Caco-2 (cell line): Measurements from ENCODE around the gene NUTM2F. TPM values are rescaled to one million over a fixed set of nuclear protein-coding genes. Genes with fewer than 3 reads are reported as not detected.
"Not testable (repeated sequence)": the region's sequence is repeated elsewhere in the genome, so short reads cannot be mapped to it uniquely, and the experiment has no call there.

Experiments used
- BruUV-seq: library from RNA; stranded (reverse); fragments of 400-500 nt; replicated peaks from 2 replicates; lab custom pipeline; 2021; lab: Mats Ljungman, UMichigan
- CTCF ChIA-PET: fragments of 300-600 bp; sonication (Branson Sonifier 250); formaldehyde crosslinking; loops from one replicate; lab custom pipeline; 2022; ENCODE audit warnings: antibody characterized with exemption; lab: Charles Lee
- POLR2A ChIA-PET: fragments of 300-600 bp; sonication (Branson Sonifier 250); formaldehyde crosslinking; loops from one replicate; lab custom pipeline; 2022; ENCODE audit warnings: antibody characterized with exemption; lab: Charles Lee
- DNase-seq, 2 experiments: peaks; one replicate each; pipeline versions ENCODE4 v3.0.0 to v3.0.0-alpha.2; 2020 to 2022
- H3K27me3 ChIP-seq: replicated peaks from 2 replicates; pipeline ENCODE4 v1.6.0; 2011; ENCODE audit warnings: low read length; ENCODE audit not compliant: control insufficient read depth, insufficient read depth
- H3K36me3 ChIP-seq: 2 replicates; pipeline ENCODE4 v1.5.1; 2011; ENCODE audit warnings: low read length; ENCODE audit not compliant: control insufficient read depth, insufficient read depth
- H3K4me1 ChIP-seq: fragments of 250-450 bp; sonication (Bioruptor Pico); 2 replicates; pipeline ENCODE4 v1.5.1; 2020; ENCODE audit warnings: mild to moderate bottlenecking
- H3K4me3 ChIP-seq: 2 replicates; pipeline ENCODE4 v1.5.1; 2011; ENCODE audit warnings: low read depth, mild to moderate bottlenecking, control low read depth, low read length
- H3K9me3 ChIP-seq: fragments of 250-450 bp; sonication (Bioruptor Pico); 2 replicates; pipeline ENCODE4 v1.5.1; 2020; ENCODE audit warnings: mild to moderate bottlenecking, moderate library complexity
- H3K27ac Mint-ChIP-seq: one replicate; pipeline ENCODE4 v1.8.0; 2022; ENCODE audit warnings: mixed read lengths; ENCODE audit not compliant: unreplicated experiment
- H3K27me3 Mint-ChIP-seq: one replicate; pipeline ENCODE4 v1.8.0; 2022; ENCODE audit warnings: mixed read lengths; ENCODE audit not compliant: insufficient read depth, unreplicated experiment
- H3K36me3 Mint-ChIP-seq: one replicate; pipeline ENCODE4 v1.8.0; 2022; ENCODE audit warnings: mild to moderate bottlenecking, mixed read lengths; ENCODE audit not compliant: insufficient read depth, unreplicated experiment
- H3K4me1 Mint-ChIP-seq: one replicate; pipeline ENCODE4 v1.8.0; 2022; ENCODE audit warnings: low read depth, mixed read lengths; ENCODE audit not compliant: unreplicated experiment
- H3K4me3 Mint-ChIP-seq: one replicate; pipeline ENCODE4 v1.8.0; 2022; ENCODE audit warnings: mild to moderate bottlenecking, moderate library complexity, mixed read lengths; ENCODE audit not compliant: unreplicated experiment
- H3K9me3 Mint-ChIP-seq: one replicate; pipeline ENCODE4 v1.8.0; 2022; ENCODE audit warnings: mixed read lengths; ENCODE audit not compliant: unreplicated experiment
- intact Hi-C: fragments of 100-400 bp; cut with micrococcal nuclease; formaldehyde crosslinking; loops from one replicate; pipeline ENCODE4 v1.10.0; 2022; ENCODE audit not compliant: unreplicated experiment
- total RNA-seq: library from RNA; stranded (reverse); gene quantifications from 2 replicates; pipeline ENCODE4 v1.2.3, GENCODE V29; 2022

The NUTM2F gene
- total RNA-seq, 1 experiment from 2014 or later: not detected

- H3K36me3 Mint-ChIP-seq, H3K4me1 ChIP-seq, BruUV-seq, H3K36me3 ChIP-seq, DNase-seq, H3K27me3 ChIP-seq, H3K27ac Mint-ChIP-seq, H3K9me3 Mint-ChIP-seq, POLR2A ChIA-PET, H3K4me1 Mint-ChIP-seq, H3K27me3 Mint-ChIP-seq, H3K4me3 Mint-ChIP-seq, H3K9me3 ChIP-seq, intact Hi-C loops, H3K4me3 ChIP-seq, CTCF ChIA-PET: not testable (repeated sequence)
Measured at GRCh38 chr9:94357158-94357557, 28.7 kb upstream of the NUTM2F start.

DNA sequence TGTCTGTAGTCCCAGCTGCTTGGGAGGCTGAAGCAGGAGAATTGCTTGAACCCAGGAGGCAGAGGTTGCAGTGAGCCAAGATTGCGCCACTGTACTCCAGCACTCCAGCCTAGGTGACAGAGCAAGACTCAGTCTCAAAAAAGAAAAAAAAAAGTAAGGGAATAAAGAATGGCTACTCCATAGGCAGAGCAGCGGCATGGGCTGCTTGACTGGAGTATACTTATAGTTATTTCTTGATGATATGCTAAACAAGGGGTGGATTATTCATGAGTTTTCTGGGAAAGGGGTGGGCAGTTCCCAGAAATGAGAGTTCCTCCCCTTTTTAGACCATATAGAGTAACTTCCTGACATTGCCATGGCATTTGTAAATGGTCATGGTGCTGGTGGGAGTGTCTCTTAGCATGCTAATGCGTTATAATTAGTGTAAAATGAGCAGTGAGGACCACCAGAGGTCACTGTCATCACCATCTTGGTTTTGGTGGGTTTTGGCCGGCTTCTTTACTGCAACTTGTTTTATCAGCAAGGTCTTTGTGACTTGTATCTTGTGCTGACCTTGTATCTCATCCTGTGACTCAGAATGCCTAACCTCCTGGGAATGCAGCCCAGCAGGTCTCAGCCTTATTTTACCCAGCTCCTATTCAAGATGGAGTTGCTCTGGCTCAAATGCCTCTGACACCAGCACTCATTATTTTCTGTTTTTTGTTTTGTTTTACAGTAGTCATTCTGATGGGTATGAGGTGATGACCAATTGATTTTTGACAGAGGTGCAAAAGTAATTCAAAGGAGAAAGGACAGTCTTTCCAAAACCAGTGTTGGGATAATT, 23.7 kb upstream of the NUTM2F start:
- H3K4me1 ChIP-seq, H3K4me1 Mint-ChIP-seq, DNase-seq, BruUV-seq, H3K9me3 ChIP-seq, H3K36me3 Mint-ChIP-seq, H3K27me3 ChIP-seq, H3K27ac Mint-ChIP-seq, intact Hi-C loops, H3K4me3 Mint-ChIP-seq, POLR2A ChIA-PET, H3K36me3 ChIP-seq, CTCF ChIA-PET, H3K4me3 ChIP-seq, H3K27me3 Mint-ChIP-seq, H3K9me3 Mint-ChIP-seq: not testable (repeated sequence)

DNA sequence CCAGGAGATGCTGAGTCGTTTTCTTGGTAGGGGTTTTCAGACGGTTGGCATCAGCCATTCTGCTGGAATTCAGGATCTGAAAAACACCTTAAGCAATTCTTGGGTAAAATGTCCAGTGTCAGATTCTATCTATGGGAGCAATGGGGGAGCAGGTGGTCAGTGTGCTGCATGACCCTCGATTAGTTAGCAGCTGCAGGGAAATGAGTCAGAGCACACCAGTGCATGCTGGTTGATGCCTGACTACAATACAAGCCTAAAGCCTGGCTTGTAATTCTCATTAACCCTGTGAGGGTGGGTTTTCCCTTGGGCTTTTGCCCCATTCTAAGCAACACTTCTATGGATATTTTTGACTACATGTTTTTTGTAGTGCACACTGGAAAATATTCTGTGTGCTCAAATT, 20.3 kb upstream of the NUTM2F start:
- H3K9me3 ChIP-seq, H3K27ac Mint-ChIP-seq, H3K4me1 ChIP-seq, H3K36me3 ChIP-seq, H3K4me3 Mint-ChIP-seq, POLR2A ChIA-PET, H3K27me3 ChIP-seq, H3K4me3 ChIP-seq, intact Hi-C loops, H3K4me1 Mint-ChIP-seq, CTCF ChIA-PET, H3K9me3 Mint-ChIP-seq, H3K27me3 Mint-ChIP-seq, H3K36me3 Mint-ChIP-seq, BruUV-seq, DNase-seq: not testable (repeated sequence)

- H3K4me1 ChIP-seq, H3K27ac Mint-ChIP-seq, H3K4me3 Mint-ChIP-seq, intact Hi-C loops, H3K9me3 ChIP-seq, H3K9me3 Mint-ChIP-seq, BruUV-seq, H3K36me3 Mint-ChIP-seq, H3K27me3 ChIP-seq, H3K4me3 ChIP-seq, H3K4me1 Mint-ChIP-seq, H3K27me3 Mint-ChIP-seq, POLR2A ChIA-PET, DNase-seq, CTCF ChIA-PET, H3K36me3 ChIP-seq: not testable (repeated sequence)
Measured at GRCh38 chr9:94347451-94347850, 19.0 kb upstream of the NUTM2F start.

DNA sequence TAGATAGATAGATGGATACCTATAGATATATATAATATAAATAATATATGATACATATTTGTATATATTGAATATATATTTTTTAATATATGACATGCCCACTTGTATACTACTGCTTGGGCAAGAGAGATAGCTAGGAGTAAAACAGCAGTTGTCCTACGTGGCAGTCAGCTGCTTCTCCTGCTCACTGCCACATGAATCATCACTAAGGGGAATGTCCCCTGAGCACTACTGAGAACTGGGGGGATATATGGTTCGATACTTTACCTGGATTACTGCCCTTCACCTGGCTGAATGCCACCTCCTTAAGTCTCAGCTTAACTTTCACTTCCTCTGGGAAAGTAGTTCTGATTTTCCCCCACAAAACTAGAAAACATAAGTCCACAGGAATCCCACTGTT, 13.3 kb upstream of the NUTM2F start:
- H3K36me3 ChIP-seq, BruUV-seq, CTCF ChIA-PET, DNase-seq, POLR2A ChIA-PET, H3K4me3 Mint-ChIP-seq, H3K9me3 Mint-ChIP-seq, H3K27me3 Mint-ChIP-seq, H3K27ac Mint-ChIP-seq, H3K27me3 ChIP-seq, H3K9me3 ChIP-seq, H3K4me1 ChIP-seq, H3K4me3 ChIP-seq, H3K36me3 Mint-ChIP-seq, H3K4me1 Mint-ChIP-seq, intact Hi-C loops: not testable (repeated sequence)

DNA sequence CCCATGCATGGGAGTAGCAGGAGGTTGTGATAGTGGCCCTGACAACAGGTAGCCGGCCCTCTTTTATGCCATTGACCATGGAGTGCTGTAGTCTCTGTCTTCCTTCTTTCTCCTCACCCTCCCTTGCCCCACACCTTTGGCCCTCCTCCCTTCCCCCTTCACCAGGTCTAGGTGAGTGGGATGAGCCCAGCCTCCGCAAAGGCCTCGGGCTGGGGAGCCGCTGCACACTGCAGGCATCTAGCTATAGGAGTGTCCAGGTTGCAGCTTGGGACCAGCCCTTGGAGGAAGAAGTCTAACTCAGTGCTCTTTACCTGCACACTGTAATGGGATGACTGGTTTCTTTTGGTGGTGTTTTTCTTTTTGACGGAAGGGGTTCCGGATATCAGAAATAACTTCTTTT, 12.3 kb upstream of the NUTM2F start:
- POLR2A ChIA-PET, H3K9me3 Mint-ChIP-seq, H3K4me3 Mint-ChIP-seq, CTCF ChIA-PET, H3K4me1 Mint-ChIP-seq, H3K9me3 ChIP-seq, intact Hi-C loops, H3K4me3 ChIP-seq, H3K27me3 ChIP-seq, H3K36me3 Mint-ChIP-seq, H3K27me3 Mint-ChIP-seq, H3K27ac Mint-ChIP-seq, H3K36me3 ChIP-seq, H3K4me1 ChIP-seq, BruUV-seq, DNase-seq: not testable (repeated sequence)

- H3K4me3 Mint-ChIP-seq, DNase-seq, H3K4me3 ChIP-seq, H3K4me1 ChIP-seq, CTCF ChIA-PET, intact Hi-C loops, H3K36me3 ChIP-seq, H3K27me3 Mint-ChIP-seq, POLR2A ChIA-PET, H3K36me3 Mint-ChIP-seq, H3K9me3 ChIP-seq, H3K9me3 Mint-ChIP-seq, H3K27ac Mint-ChIP-seq, H3K27me3 ChIP-seq, BruUV-seq, H3K4me1 Mint-ChIP-seq: not testable (repeated sequence)
Measured at GRCh38 chr9:94339657-94340056, 11.2 kb upstream of the NUTM2F start.
